HL-60 (cell line): ENCODE measurements around the gene IGFBP3.

ENCODE experiments used
- DNase-seq, 2 experiments: peaks; one replicate each; pipeline ENCODE4 v3.0.0-alpha.2; 2010 to 2020; ENCODE audit warnings: low read depth in 1 of 2, low spot score in 1 of 2
- H3K27ac ChIP-seq: fragments of 250-450 bp; sonication (Bioruptor Pico); replicated peaks from 2 replicates; pipeline ENCODE4 v1.5.1; 2020; ENCODE audit warnings: mild to moderate bottlenecking, moderate library complexity
- H3K27me3 ChIP-seq: fragments of 250-450 bp; sonication (Bioruptor Pico); 2 replicates; pipeline ENCODE4 v1.5.1; 2021; ENCODE audit warnings: mild to moderate bottlenecking, moderate library complexity; ENCODE audit not compliant: insufficient read depth, poor library complexity, severe bottlenecking
- H3K4me3 ChIP-seq: replicated peaks from 2 replicates; pipeline ENCODE4 v1.5.1; 2011; ENCODE audit warnings: mild to moderate bottlenecking, control low read depth, low read length; ENCODE audit not compliant: insufficient read depth
- CTCF ChIP-seq: IDR thresholded peaks from one replicate; pipeline ENCODE4 v1.5.1; 2011; ENCODE audit warnings: low read length, control low read depth, inconsistent platforms; ENCODE audit not compliant: insufficient read depth
- GABPA ChIP-seq: IDR thresholded peaks from 2 replicates; pipeline ENCODE4 v1.6.1; 2012; ENCODE audit warnings: low read depth
- POLR2AphosphoS5 ChIP-seq: IDR thresholded peaks from 2 replicates; pipeline ENCODE4 v1.6.1; 2012; ENCODE audit warnings: low read depth
- REST ChIP-seq: IDR thresholded peaks from 2 replicates; pipeline ENCODE4 v1.6.1; 2012; ENCODE audit warnings: low read depth; ENCODE audit not compliant: insufficient replicate concordance
- SPI1 ChIP-seq: IDR thresholded peaks from 2 replicates; pipeline ENCODE4 v1.6.1; 2012; ENCODE audit warnings: low read depth, mild to moderate bottlenecking, borderline replicate concordance

IGFBP3 gene

GRCh38 chr7:45886931-45887667 is 34.0 kb downstream of the IGFBP3 start:
- Histone ChIP-seq H3K4me3 (no peak overlapping the region), H3K27me3 (peaks cover 26% of the 10 kb centered on the region), H3K27ac (no peak overlapping the region)
- TF ChIP-seq POLR2AphosphoS5, result no peak
- no peak for TF ChIP-seq CTCF
- no peak for TF ChIP-seq GABPA
- TF ChIP-seq REST, result no peak
- no peak for TF ChIP-seq SPI1
- no peak for DNase-seq

GRCh38 chr7:45885264-45885882 is 35.7 kb downstream of the IGFBP3 start:
- DNase-seq, result no peak
- no peak for TF ChIP-seq REST
- no peak for TF ChIP-seq GABPA
- no peak for TF ChIP-seq CTCF
- TF ChIP-seq POLR2AphosphoS5, result no peak
- TF ChIP-seq SPI1, result no peak
- peaks cover 26% of the 10 kb centered on the region for H3K27me3 ChIP-seq
- no peak overlapping the region for H3K27ac ChIP-seq
- no peak overlapping the region for H3K4me3 ChIP-seq

- Histone ChIP-seq H3K27ac (no peak overlapping the region), H3K4me3 (no peak overlapping the region), H3K27me3 (peaks cover 18% of the 10 kb centered on the region)
- TF ChIP-seq GABPA, result no peak
- no peak for TF ChIP-seq REST
- TF ChIP-seq CTCF, result no peak
- DNase-seq, result no peak
These were observed 36.9 kb downstream of the IGFBP3 start for GRCh38 chr7:45884136-45884535.
